HCT116 (cell line): ENCODE data around the gene DPYD. TPM values are rescaled to one million over a fixed set of nuclear protein-coding genes. Genes with fewer than 3 reads are reported as not detected.

Source experiments
- ATAC-seq: fragments of 200-7000 bp; cut with Tn5 transposase; 2 replicates; pipeline ENCODE4 v1.9.1; 2020; ENCODE audit warnings: mild to moderate bottlenecking, moderate library complexity
- BruUV-seq: library from RNA; stranded (reverse); fragments of 400-500 nt; replicated peaks from 2 replicates; lab custom pipeline; 2021; lab: Mats Ljungman, UMichigan
- CTCF ChIA-PET: fragments of 300-600 bp; sonication (Branson Sonifier 250); formaldehyde crosslinking; loops from one replicate; lab custom pipeline; 2021; ENCODE audit warnings: antibody characterized with exemption; lab: Charles Lee
- POLR2A ChIA-PET: fragments of 300-600, 350-600 bp; sonication (Branson Sonifier 250); formaldehyde crosslinking; loops from one replicate; lab custom pipeline; 2021; ENCODE audit warnings: antibody characterized with exemption; lab: Charles Lee
- RAD21 ChIA-PET, 2 experiments: fragments of 300-600 bp; sonication (Branson Sonifier 250); formaldehyde crosslinking; loops; one replicate each; lab custom pipeline; 2023; ENCODE audit warnings: low total read pairs in 2 of 2; ENCODE audit not compliant: uncharacterized antibody in 2 of 2, unreplicated experiment in 2 of 2, low non-redundant PET in 1 of 2; lab: Charles Lee
- DNase-seq: peaks from one replicate; pipeline ENCODE4 v3.0.0-alpha.2; 2010; ENCODE audit warnings: low read depth, low spot score
- H2AFZ ChIP-seq: fragments of 200-600 bp; shearing (Covaris generic), sonication (generic); 2 replicates; pipeline ENCODE4 v1.6.1; 2017; ENCODE audit warnings: low read depth, mixed run types, mixed read lengths, antibody characterized with exemption, low read length; ENCODE audit not compliant: poor library complexity, severe bottlenecking
- H3K27ac ChIP-seq: 2 replicates; pipeline ENCODE4 v1.5.1; 2012; ENCODE audit warnings: low read depth, low read length
- H3K27me3 ChIP-seq: fragments of 200-600 bp; sonication (generic); 2 replicates; pipeline ENCODE4 v1.6.1; 2016; ENCODE audit warnings: mixed run types, low read length, mixed read lengths; ENCODE audit not compliant: insufficient read depth
- H3K36me3 ChIP-seq, 2 experiments: fragments of 200-500 bp in 1 of 2; fragments of 200-600 bp in 1 of 2; sonication (Bioruptor generic) in 1 of 2; sonication (generic) in 1 of 2; 2 replicates each; pipeline versions ENCODE4 v1.5.1 to v1.6.1; 2014 to 2016; ENCODE audit warnings: low read length in 2 of 2, inconsistent platforms in 1 of 2, mixed read lengths in 1 of 2, mixed run types in 1 of 2; ENCODE audit not compliant: insufficient read depth in 2 of 2, control insufficient read depth in 1 of 2
- H3K4me1 ChIP-seq, 2 experiments: fragments of 200-600 bp in 1 of 2; sonication (generic) in 1 of 2; 2 replicates each; pipeline versions ENCODE4 v1.5.1 to v1.6.1; 2012 to 2017; ENCODE audit warnings: low read length in 2 of 2, inconsistent platforms in 1 of 2, mild to moderate bottlenecking in 1 of 2, mixed read lengths in 1 of 2, mixed run types in 1 of 2, moderate library complexity in 1 of 2; ENCODE audit not compliant: insufficient read depth in 2 of 2, control insufficient read depth in 1 of 2
- H3K4me2 ChIP-seq: fragments of 200-600 bp; sonication (generic); 2 replicates; pipeline ENCODE4 v1.6.1; 2017; ENCODE audit warnings: mixed run types, low read length, mixed read lengths
- H3K4me3 ChIP-seq, 2 experiments: fragments of 200-600 bp in 1 of 2; sonication (generic) in 1 of 2; replicated peaks in 1 of 2; 2 replicates each; pipeline ENCODE4 v1.5.1; 2011 to 2016; ENCODE audit warnings: low read length in 2 of 2, control low read depth in 1 of 2, low read depth in 1 of 2, mild to moderate bottlenecking in 1 of 2, mixed read lengths in 1 of 2, mixed run types in 1 of 2
- H3K79me2 ChIP-seq: fragments of 200-600 bp; sonication (generic); 2 replicates; pipeline ENCODE4 v1.6.1; 2017; ENCODE audit warnings: mild to moderate bottlenecking, mixed run types, low read length, moderate library complexity, mixed read lengths; ENCODE audit not compliant: insufficient read depth
- H3K9ac ChIP-seq: fragments of 200-600 bp; sonication (generic); 2 replicates; pipeline ENCODE4 v1.6.1; 2016; ENCODE audit warnings: low read length, mixed read lengths
- H3K9me2 ChIP-seq: fragments of 200-600 bp; sonication (generic), shearing (Covaris generic); 2 replicates; pipeline ENCODE4 v1.6.1; 2017; ENCODE audit warnings: mixed run types, mild to moderate bottlenecking, moderate library complexity; ENCODE audit not compliant: insufficient read depth
- H3K9me3 ChIP-seq, 2 experiments: fragments of 200-500 bp in 1 of 2; fragments of 200-600 bp in 1 of 2; sonication (Bioruptor generic) in 1 of 2; sonication (generic) in 1 of 2; 2 replicates each; pipeline ENCODE4 v1.6.1; 2014 to 2017; ENCODE audit warnings: low read length in 2 of 2, mixed read lengths in 2 of 2, inconsistent platforms in 1 of 2, low read depth in 1 of 2, mild to moderate bottlenecking in 1 of 2, mixed run types in 1 of 2, moderate library complexity in 1 of 2; ENCODE audit not compliant: control insufficient read depth in 1 of 2, insufficient read depth in 1 of 2
- H4K20me1 ChIP-seq: fragments of 200-600 bp; sonication (generic), shearing (Covaris generic); 2 replicates; pipeline ENCODE4 v1.6.1; 2017; ENCODE audit warnings: mixed run types, mild to moderate bottlenecking, moderate library complexity; ENCODE audit not compliant: insufficient read depth
- CBX3 ChIP-seq: IDR thresholded peaks from 2 replicates; pipeline ENCODE4 v1.6.1; 2012; ENCODE audit warnings: low read depth
- POLR2A ChIP-seq: IDR thresholded peaks from 2 replicates; pipeline ENCODE4 v1.7.0; 2011; ENCODE audit warnings: borderline replicate concordance; ENCODE audit not compliant: insufficient read depth, insufficient read length; ENCODE audit errors: extremely low read depth
- POLR2AphosphoS5 ChIP-seq: IDR thresholded peaks from 2 replicates; pipeline ENCODE4 v1.6.1; 2011; ENCODE audit warnings: mild to moderate bottlenecking, low read depth, low read length, moderate library complexity
- TCF7L2 ChIP-seq: IDR thresholded peaks from 2 replicates; pipeline ENCODE4 v1.7.0; 2011; ENCODE audit warnings: borderline replicate concordance, inconsistent platforms; ENCODE audit not compliant: insufficient read depth, insufficient read length; ENCODE audit errors: extremely low read depth
- ZFX ChIP-seq: fragments of 450-650 bp; IDR thresholded peaks from 2 replicates; pipeline ENCODE4 v1.6.1; 2017
- intact Hi-C: fragments of 100-400 bp; cut with micrococcal nuclease; formaldehyde crosslinking; loops from 2 replicates; pipeline ENCODE4 v1.10.0; 2022
- total RNA-seq: library from RNA; stranded (reverse); gene quantifications from one replicate; pipeline ENCODE4 v1.2.1, GENCODE V29; 2021; ENCODE audit not compliant: unreplicated experiment
- TF ChIP-seq, protein P1 (sequence below): IDR thresholded peaks from 2 replicates; pipeline ENCODE4 v1.6.1; 2011; ENCODE audit warnings: mild to moderate bottlenecking, low read length, moderate library complexity; ENCODE audit not compliant: insufficient replicate concordance; ENCODE audit errors: extremely low read depth

Gene DPYD
- total RNA-seq, 1 experiment from 2014 or later = 1.7 TPM

DNA sequence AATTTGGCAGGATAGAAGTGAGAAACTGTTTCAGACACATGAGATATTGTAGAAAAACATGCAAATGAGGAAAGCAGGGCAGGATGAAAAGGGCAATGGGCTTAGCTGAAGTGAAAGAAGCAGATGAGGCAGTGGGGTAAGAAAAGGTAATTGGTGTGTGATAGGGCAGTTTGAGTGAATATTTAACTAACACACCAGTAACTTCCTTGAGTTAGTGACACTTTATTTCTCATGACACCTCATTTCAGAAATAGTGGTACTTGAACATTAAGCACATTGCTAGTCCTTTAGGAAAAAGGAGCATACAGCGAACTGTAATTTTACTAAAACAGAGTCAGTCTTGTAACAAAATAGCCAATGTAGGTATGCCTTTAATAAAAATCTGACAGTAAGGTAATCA is 415.0 kb downstream of the DPYD start:
- CTCF ChIA-PET = no interaction called here

DNA sequence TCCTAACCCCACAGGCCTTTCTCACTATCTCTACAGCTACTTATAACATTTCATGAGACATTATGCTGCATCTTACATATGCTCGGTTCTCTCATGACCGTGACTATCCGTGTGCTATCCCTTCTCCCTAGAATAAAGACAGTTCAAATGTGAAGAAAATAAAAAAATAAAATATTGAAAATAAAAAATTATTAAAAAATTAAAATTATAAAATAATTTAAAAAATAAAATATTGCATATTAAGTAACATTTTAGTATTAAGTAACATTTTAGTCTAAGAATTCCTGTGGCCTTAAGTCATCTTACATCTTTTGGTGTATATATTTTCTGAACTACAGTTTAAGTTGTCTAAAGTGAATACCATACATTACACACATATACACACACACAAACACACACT is 415.5 kb downstream of the DPYD start:
- Histone ChIP-seq H3K4me2 (no peak overlapping the region), H3K36me3 (no peaks in the 10 kb centered on the region), H3K9me3 (no peaks in the 10 kb centered on the region), H3K27ac (no peak overlapping the region), H4K20me1 (no peaks in the 10 kb centered on the region), H2AFZ (no peak overlapping the region), H3K4me1 (no peaks in the 10 kb centered on the region), H3K4me3 (no peak overlapping the region), H3K27me3 (no peaks in the 10 kb centered on the region), H3K9me2 (no peaks in the 10 kb centered on the region), H3K79me2 (no peaks in the 10 kb centered on the region), H3K9ac (no peak overlapping the region)
- no peak for TF ChIP-seq ZFX
- no peak for TF ChIP-seq POLR2AphosphoS5
- ChIA-PET RAD21 (no interaction called here), CTCF (no interaction called here), POLR2A (no interaction called here)
- DNase-seq (no peak), ATAC-seq (no peak)
- intact Hi-C loops = no loop called here
- no TSS peak for BruUV-seq

More for the DNA sequence above, 415.0 kb downstream of the DPYD start:
- intact Hi-C loops = no loop called here
- Histone ChIP-seq H3K9me2 (no peaks in the 10 kb centered on the region), H3K9me3 (no peaks in the 10 kb centered on the region), H3K79me2 (no peaks in the 10 kb centered on the region), H3K4me1 (no peaks in the 10 kb centered on the region), H2AFZ (no peak overlapping the region), H4K20me1 (no peaks in the 10 kb centered on the region), H3K27me3 (no peaks in the 10 kb centered on the region), H3K4me3 (no peak overlapping the region), H3K27ac (no peak overlapping the region), H3K36me3 (no peaks in the 10 kb centered on the region), H3K9ac (no peak overlapping the region), H3K4me2 (no peak overlapping the region)
- BruUV-seq = no TSS peak
- DNase-seq (no peak), ATAC-seq (no peak)
- TF ChIP-seq POLR2A (no peak), CBX3 (no peak), TCF7L2 (no peak)
- TF ChIP-seq, protein P1, sequence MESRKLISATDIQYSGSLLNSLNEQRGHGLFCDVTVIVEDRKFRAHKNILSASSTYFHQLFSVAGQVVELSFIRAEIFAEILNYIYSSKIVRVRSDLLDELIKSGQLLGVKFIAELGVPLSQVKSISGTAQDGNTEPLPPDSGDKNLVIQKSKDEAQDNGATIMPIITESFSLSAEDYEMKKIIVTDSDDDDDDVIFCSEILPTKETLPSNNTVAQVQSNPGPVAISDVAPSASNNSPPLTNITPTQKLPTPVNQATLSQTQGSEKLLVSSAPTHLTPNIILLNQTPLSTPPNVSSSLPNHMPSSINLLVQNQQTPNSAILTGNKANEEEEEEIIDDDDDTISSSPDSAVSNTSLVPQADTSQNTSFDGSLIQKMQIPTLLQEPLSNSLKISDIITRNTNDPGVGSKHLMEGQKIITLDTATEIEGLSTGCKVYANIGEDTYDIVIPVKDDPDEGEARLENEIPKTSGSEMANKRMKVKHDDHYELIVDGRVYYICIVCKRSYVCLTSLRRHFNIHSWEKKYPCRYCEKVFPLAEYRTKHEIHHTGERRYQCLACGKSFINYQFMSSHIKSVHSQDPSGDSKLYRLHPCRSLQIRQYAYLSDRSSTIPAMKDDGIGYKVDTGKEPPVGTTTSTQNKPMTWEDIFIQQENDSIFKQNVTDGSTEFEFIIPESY = no peak
- ChIA-PET RAD21 (no interaction called here), POLR2A (no interaction called here)
